ENCODE measurements around the gene KCP.

Gene KCP

GRCh38 chr7:128858380-128859231, 51.9 kb downstream of the KCP start:
- DNase-seq (ENCODE audit: low read depth in 2 of 2): no peak

- no peak for DNase-seq (ENCODE audit: low read depth in 2 of 2)
Measured at GRCh38 chr7:128856001-128856718, 54.3 kb downstream of the KCP start.

GRCh38 chr7:128855559-128855958, 55.0 kb downstream of the KCP start:
- DNase-seq (ENCODE audit: low read depth in 2 of 2): no peak

- DNase-seq (ENCODE audit: low read depth in 2 of 2): no peak
Measured at GRCh38 chr7:128854396-128854795, 56.1 kb downstream of the KCP start.

- no peak for DNase-seq (ENCODE audit: low read depth in 2 of 2)
Measured at GRCh38 chr7:128853799-128854198, 56.7 kb downstream of the KCP start.

GRCh38 chr7:128852537-128853254, 57.8 kb downstream of the KCP start:
- no peak for DNase-seq (ENCODE audit: low read depth in 2 of 2)

- DNase-seq (ENCODE audit: low read depth in 2 of 2): no peak
Measured at GRCh38 chr7:128849804-128850490, 60.6 kb downstream of the KCP start.

- no peak for DNase-seq (ENCODE audit: low read depth in 2 of 2)
Measured at GRCh38 chr7:128849156-128849515, 61.4 kb downstream of the KCP start.

- DNase-seq (ENCODE audit: low read depth in 2 of 2): no peak
Measured at GRCh38 chr7:128848289-128849155, 62.0 kb downstream of the KCP start.

- DNase-seq (ENCODE audit: low read depth in 2 of 2): no peak
Measured at GRCh38 chr7:128847721-128848211, 62.7 kb downstream of the KCP start.

GRCh38 chr7:128846781-128847444, 63.6 kb downstream of the KCP start:
- DNase-seq (ENCODE audit: low read depth in 2 of 2): no peak

GRCh38 chr7:128845987-128846386, 64.5 kb downstream of the KCP start:
- no peak for DNase-seq (ENCODE audit: low read depth in 2 of 2)

GRCh38 chr7:128845475-128845874, 65.0 kb downstream of the KCP start:
- no peak for DNase-seq (ENCODE audit: low read depth in 2 of 2)

- DNase-seq (ENCODE audit: low read depth in 2 of 2): no peak
Measured at GRCh38 chr7:128844777-128845311, 65.7 kb downstream of the KCP start.

GRCh38 chr7:128843938-128844621, 66.4 kb downstream of the KCP start:
- no peak for DNase-seq (ENCODE audit: low read depth in 2 of 2)

GRCh38 chr7:128842674-128843641, 67.6 kb downstream of the KCP start:
- DNase-seq (ENCODE audit: low read depth in 2 of 2): no peak

- DNase-seq (ENCODE audit: low read depth in 2 of 2): peak; percentile 41 to 57
Measured at GRCh38 chr7:128841921-128842673, 68.4 kb downstream of the KCP start.
